Fibroblast of skin of left quadriceps (primary cell): ENCODE data around the gene CBX6.
"Not testable (repeated sequence)": the region's sequence is repeated elsewhere in the genome, so short reads cannot be mapped to it uniquely, and the experiment has no call there.

Experiments
- DNase-seq, 2 experiments: peaks; one replicate each; pipeline ENCODE4 v3.0.0-alpha.2; 2013; ENCODE audit warnings: low read depth in 2 of 2

The CBX6 gene

GRCh38 chr22:38861170-38861876 lies 10.7 kb downstream of the CBX6 start:
- no peak for DNase-seq

- no peak for DNase-seq
Measured at GRCh38 chr22:38860283-38861169, 11.5 kb downstream of the CBX6 start.

GRCh38 chr22:38859581-38860282 lies 12.3 kb downstream of the CBX6 start:
- DNase-seq, result no peak

DNA sequence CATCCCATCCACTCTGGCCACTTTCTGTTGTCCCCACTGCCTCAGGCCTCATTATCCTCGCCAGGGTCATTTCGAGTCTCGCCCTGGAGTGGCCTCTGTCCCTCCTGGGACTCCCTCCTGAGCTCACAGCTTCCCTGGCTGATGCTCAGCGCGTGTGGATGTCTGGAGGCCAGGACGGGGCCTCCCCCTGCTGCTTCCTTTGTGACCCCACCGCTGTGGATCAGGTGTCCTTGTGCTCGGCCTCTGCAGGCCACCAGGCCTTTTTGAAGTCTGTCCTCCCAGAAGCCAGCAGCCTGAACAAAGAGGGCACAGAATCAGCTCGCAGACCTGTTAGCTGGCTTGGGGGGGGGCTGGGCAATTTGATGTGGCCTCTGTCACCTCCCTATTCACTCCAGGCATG lies 13.5 kb downstream of the CBX6 start:
- no peak for DNase-seq

DNA sequence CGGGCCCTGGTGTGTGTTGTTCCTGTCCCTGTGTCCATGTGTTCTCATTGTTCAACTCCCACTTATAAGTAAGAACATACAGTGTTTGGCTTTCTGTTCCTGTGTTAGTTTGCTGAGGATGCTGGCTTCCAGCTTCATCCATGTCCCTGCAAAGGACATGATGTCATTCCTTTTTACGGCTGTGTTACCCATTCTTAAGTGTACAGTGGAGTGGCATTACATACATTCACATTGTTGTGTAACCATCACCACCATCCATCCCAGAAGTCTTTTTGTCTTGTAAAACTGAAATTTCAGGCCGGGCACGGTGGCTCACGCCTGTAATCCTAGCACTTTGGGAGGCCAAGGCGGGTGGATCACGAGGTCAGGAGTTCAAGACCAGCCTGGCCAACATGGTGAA lies 17.5 kb downstream of the CBX6 start:
- not testable (repeated sequence) for DNase-seq

GRCh38 chr22:38853883-38854282 lies 18.1 kb downstream of the CBX6 start:
- not testable (repeated sequence) for DNase-seq

DNA sequence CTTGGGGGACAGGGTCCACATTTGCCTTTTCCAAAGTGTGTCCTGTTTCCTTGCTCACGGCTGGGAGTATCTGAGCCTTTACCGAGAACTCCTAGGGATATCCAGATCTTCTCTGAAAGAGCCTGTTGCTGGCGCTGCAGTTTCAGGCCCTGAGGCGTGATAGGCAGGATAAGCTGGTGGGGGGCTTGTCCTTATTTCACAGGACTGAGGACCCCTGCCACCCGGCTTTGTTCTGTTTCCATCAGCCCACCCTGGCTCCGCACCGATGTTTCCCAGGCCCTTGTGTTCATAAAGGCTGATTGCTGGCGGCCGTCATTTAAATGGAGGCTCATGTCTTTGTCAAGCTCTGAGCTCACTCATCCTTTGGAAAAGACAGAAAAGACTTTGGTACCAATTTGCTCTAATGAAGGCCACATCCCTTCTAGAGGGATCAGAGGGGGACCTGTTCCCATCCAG lies 18.8 kb downstream of the CBX6 start:
- no peak for DNase-seq

DNA sequence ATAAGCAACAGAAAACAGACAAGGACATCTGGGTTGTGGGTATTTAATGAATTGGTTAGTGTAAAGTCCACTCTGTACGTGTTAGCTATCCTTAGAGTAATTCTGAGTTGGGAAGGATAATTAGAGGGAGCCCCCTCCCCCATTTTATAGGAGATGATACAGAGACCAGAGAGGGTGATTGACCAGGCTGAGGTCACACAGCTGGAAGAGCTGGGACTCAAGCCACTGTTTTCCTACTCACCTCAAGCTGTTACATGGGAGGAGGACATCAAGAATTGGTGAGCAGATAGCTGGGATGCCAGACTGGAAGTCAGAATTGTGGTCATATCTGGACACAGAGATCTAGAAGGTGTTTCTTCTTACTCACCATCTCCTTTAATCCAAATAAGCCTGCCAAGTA lies 19.5 kb downstream of the CBX6 start:
- DNase-seq, result no peak

DNA sequence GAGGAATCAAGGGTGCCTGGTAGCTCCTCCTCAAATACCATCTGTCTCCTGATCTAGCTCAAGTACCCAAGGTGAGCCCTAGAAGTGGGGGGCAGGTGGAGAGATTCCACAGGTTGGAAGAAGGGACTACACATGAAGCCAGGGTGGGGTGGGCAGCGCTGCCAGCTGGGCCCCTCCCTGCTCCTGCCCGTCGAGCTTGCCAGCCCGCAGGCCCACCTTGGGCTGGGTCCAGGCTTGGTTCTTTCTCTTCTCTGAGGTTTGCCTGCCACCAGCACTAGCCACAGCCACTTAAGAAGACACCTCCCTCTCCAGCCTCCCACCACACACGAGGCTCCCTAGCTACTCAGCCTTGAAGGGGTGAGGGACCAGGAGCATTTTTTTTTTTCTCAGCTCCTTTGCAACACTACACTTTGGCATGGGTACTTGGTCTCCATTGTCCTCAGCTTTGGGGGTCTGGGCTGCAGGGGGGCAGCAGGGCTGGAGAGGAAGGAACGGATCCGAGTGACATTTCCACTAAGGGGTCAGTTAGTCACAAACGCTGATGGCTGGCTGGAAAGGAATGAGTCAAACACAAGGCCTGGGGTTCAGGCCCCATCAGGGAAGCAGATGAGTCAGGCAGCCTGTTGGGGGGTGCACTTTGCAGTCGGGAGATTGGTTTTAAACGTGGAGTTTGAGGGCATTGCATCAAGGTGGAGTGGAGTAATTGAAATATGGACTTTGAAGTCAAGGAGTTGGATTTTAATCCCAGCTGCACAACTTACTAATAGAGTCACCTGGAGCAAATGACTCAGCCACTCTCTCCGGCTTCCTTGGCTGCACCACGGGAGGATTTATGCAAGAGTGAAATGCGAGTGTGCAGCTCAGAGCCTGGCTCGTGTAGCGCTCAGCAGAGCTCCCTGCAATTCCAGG lies 20.8 kb downstream of the CBX6 start:
- DNase-seq, result peak in 1 of 2 experiments; percentile 14

- DNase-seq, result no peak
Measured at GRCh38 chr22:38850399-38850798, 21.6 kb downstream of the CBX6 start.

DNA sequence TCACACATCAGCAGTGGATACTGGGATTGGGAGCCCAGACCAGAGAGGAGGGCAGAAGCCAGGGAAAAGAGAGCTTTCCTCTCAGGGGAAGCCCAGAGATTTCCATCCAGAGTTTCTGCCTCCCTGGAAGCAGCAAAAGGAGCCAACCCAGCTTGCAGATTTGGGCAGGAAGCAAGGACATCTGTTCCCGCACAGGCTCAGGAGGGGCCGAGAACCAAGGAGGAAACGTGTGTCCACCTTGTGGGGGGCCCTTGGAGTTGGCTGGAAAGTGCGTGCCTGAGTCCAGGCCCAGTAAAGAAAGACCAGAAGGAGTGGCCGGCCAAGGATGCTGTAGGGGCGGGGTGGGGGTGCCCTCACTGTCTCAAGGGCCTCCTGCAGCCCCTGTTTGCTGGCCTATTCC lies 22.2 kb downstream of the CBX6 start:
- no peak for DNase-seq

DNA sequence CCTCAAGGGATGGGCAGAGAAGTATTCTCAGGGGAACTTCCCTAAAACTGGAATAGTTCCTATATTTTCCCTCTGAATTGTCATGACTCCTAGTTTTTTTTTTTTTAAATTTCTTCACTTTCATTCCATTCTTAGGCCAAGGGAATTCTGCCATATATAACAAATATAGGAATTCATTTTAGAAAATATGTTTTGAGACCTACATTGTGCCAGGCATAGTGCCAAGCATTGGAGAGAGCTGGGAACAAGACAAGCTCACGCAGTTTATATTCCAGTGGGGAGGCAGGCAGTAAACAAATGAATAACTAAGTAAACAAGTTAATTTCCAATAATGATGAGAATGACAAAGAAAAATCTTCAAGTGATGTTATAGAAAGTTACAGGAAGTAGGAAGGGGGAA lies 25.6 kb downstream of the CBX6 start:
- DNase-seq, result no peak

GRCh38 chr22:38845004-38845740 lies 26.8 kb downstream of the CBX6 start:
- DNase-seq, result no peak

DNA sequence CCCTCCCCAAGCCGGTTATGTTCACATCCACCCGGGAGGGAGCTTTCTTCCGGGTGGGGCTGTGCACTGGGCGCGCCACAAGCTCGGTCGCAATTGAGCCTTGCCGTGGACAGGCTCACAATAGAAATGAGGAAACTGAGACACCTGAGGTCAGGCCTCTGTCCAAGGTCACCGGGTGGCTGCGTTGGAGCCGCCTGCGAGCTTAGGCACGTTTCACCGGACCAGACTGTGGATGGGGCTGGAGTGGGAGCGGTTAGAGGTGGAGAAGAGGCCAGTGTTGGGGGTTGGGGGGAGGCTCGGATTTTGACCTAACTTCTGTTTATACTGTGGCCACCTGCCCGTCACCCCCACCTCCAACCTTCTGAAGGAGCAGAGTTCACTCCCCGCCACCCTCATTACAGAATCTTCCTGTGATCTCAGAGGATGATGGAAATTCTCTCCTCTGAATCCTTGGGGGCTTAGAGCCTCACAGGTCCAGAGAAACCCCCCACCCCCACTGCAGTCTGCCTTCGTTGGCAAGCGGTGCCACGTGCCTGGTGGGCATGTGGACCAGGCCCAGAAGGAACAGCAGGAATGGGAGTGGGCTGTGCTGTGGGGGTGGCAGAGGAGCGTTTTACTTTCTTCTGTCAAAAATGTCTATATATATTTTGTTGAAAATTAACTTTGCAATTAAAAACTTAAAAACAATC lies 27.6 kb downstream of the CBX6 start:
- DNase-seq, result no peak

DNA sequence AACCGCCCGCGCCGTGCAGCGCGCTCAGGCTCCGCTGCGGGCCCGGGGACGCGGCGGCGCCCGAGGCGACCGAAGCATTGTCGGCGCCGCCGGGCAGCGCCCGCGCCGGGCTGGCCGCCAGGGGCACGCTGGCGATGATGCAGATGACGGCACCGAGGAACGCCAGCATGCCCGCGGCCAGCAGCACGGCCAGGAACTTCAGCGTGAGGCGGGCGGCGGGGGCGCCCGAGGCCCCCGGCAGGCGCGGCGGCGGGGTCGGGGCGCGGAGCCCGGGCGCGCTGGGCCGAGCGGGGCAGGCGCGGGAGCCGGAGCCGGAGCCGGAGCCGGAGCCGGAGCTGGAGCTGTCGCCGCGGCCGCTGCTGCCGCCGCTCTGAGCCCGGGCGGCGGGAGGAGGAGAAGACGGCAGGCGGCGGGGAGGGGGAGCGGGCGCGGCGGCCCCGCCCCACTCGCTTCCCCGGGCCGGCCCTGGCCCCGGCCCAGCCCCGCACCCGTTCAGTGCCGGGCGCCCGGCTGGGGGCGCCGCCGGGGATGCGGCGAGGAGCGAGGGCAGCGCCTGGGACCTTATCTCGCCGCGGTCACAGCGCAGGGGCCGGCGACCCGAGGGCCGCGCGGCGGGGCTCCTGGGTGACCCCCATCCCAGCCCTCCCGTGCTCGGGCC lies 28.2 kb downstream of the CBX6 start, which contains the start of gene NPTXR:
Gene NPTXR, minus strand, starts transcription at position 372 of the 658 bp plus-strand sequence.
- no peak for DNase-seq

- peak; percentile 40 to 42 for DNase-seq
Measured at GRCh38 chr22:38843201-38843656, 28.8 kb downstream of the CBX6 start.

DNA sequence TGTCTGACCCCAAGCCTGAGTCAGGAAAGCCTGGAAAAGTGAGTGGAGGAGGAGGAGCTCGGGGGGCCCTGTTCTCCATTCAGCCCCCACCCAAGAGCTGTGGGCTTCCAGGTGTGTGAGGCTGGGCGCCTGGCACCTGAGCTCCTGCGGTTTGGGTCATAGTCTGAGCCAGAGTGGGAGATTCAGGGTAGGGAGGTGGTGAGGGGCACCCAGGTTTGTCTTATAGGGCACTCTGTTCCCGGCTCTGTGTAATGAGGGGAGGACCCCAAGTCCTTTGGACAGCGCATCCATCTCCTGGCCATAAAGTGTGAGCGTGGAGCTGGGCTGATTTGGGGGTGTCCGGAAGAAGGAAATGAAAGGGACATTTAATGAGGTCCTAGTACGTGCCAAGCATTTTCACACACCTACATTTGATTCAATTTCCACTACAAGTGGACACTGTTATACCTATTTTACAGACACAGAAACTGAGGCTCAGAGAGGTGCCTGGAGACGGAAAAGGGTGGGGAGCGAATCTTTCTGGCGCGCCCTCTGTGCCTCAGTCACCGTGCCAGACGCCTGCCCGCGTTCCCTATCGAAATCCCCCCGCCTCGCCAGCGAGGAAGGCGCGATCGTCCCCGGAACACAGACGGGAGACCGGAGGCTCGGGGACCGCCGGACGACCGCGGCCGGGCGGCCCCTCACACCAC lies 29.4 kb downstream of the CBX6 start:
- DNase-seq, result no peak

DNA sequence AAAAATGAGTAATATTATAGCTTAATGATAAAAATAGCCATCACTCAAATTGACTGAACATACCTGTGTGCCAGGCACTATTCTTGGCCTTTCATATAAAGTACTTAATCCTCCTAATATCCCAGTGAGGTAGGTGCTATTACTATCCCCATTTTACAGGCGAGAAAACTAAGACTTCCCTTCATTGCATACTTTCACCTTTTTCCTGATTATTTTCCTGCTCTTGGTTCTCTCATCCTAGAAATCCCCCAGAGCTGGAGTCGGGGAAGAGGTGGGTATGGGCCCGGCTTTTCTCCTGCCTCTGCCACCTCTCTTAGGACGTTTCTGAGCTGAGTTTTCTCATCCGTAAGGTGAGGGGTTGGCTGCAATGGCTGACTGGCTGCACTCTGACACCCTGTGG lies 30.4 kb downstream of the CBX6 start:
- no peak for DNase-seq

GRCh38 chr22:38841211-38841610 lies 30.8 kb downstream of the CBX6 start:
- DNase-seq, result no peak
